Heart left ventricle (tissue), 13 donors: Measurements from ENCODE around the gene SLC6A17.

Experiments
- POLR2A ChIP-seq, 2 donors: fragments of 450-650 bp; IDR thresholded peaks; one replicate each; pipeline ENCODE4 v1.6.1; 2017; ENCODE audit warnings: antibody characterized with exemption in 2 of 2, mild to moderate bottlenecking in 2 of 2, moderate library complexity in 2 of 2
- TF ChIP-seq, protein P1 (sequence below), 12 donors: fragments of 200-600 bp; sonication (generic) in 4 of 12; IDR thresholded peaks; one replicate each; pipeline versions ENCODE4 v1.5.0 to v1.8.0; 2018 to 2022; ENCODE audit warnings: antibody characterized with exemption in 12 of 12, mild to moderate bottlenecking in 5 of 12
- donor health status: ischemic (EF 13 %, LVEDD 7.1; RV severe dilation, severe dysfunction).
- donor health status: DM: no; HTN: yes; CAD: no.
- donor health status: DM: no; HTN: no; CAD: no.
- donor health status: ischemic (EF 25% LVEDD 6.9; RV normal size, moderate dysfunction).
- donor health status: ischemic (EF 25% LVEDD 5.7; RV mildly dilated, moderate dysfunction).
- donor health status: ischemic (EF 35%, LVEDD 5.7; RV mildly dilated, moderate dysfunction).
- donor health status: nonischemic (EF 11% LVEDD 7.7; RV severe dilation, severe dysfunction).
- donor health status: DM: yes; HTN: yes; CAD: no.
- donor health status: PGD.
- donor health status: ischemic (EF 29% LVEDD 5.4; RV normal size, mild dysfunction).
- donor health status: nonischemic (EF 23%, LVEDD 6.1; RV moderate dilation, normal function).

GRCh38 chr1:110197905-110198629 lies 47.8 kb downstream of the SLC6A17 start:
- TF ChIP-seq, protein P1, sequence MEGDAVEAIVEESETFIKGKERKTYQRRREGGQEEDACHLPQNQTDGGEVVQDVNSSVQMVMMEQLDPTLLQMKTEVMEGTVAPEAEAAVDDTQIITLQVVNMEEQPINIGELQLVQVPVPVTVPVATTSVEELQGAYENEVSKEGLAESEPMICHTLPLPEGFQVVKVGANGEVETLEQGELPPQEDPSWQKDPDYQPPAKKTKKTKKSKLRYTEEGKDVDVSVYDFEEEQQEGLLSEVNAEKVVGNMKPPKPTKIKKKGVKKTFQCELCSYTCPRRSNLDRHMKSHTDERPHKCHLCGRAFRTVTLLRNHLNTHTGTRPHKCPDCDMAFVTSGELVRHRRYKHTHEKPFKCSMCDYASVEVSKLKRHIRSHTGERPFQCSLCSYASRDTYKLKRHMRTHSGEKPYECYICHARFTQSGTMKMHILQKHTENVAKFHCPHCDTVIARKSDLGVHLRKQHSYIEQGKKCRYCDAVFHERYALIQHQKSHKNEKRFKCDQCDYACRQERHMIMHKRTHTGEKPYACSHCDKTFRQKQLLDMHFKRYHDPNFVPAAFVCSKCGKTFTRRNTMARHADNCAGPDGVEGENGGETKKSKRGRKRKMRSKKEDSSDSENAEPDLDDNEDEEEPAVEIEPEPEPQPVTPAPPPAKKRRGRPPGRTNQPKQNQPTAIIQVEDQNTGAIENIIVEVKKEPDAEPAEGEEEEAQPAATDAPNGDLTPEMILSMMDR (IDR thresholded peaks at IDR 0.05): no peak
- no peak for TF ChIP-seq POLR2A (IDR thresholded peaks at IDR 0.05)
